Measurements from ENCODE around the gene PIM3.

DNA sequence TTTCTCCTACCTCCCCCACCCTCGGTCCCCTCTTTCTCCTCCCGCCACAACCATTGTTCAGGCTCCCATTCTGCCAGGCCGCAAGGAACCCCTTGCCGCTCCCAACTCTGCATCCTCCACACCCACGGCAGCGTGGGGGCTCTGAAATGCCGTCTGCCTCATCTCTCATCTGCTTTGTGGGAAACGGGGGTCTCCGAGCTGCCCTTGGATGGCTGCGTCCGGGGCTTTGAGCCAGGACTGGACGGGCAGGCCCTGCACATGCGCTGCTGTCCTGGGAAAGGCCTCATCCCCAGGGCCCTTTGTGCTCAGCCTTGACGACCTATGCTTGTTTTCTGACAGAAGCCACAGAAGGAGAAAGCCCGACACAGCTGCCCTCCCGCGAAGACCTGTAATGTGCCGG is 33.7 kb upstream of the PIM3 start:
- TF ChIP-seq, protein P1, sequence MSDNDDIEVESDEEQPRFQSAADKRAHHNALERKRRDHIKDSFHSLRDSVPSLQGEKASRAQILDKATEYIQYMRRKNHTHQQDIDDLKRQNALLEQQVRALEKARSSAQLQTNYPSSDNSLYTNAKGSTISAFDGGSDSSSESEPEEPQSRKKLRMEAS (IDR thresholded peaks at IDR 0.05) = no peak
- TF ChIP-seq, protein P2, sequence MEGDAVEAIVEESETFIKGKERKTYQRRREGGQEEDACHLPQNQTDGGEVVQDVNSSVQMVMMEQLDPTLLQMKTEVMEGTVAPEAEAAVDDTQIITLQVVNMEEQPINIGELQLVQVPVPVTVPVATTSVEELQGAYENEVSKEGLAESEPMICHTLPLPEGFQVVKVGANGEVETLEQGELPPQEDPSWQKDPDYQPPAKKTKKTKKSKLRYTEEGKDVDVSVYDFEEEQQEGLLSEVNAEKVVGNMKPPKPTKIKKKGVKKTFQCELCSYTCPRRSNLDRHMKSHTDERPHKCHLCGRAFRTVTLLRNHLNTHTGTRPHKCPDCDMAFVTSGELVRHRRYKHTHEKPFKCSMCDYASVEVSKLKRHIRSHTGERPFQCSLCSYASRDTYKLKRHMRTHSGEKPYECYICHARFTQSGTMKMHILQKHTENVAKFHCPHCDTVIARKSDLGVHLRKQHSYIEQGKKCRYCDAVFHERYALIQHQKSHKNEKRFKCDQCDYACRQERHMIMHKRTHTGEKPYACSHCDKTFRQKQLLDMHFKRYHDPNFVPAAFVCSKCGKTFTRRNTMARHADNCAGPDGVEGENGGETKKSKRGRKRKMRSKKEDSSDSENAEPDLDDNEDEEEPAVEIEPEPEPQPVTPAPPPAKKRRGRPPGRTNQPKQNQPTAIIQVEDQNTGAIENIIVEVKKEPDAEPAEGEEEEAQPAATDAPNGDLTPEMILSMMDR (IDR thresholded peaks at IDR 0.05; ENCODE audit: low read depth, low read length, missing input control) = no peak
- TF ChIP-seq GABPA (IDR thresholded peaks at IDR 0.05 in 1 of 2, conservative IDR thresholded peaks at IDR 0.05 in 1 of 2) (no peak), TAF1 (conservative IDR thresholded peaks at IDR 0.05) (no peak), RXRA (IDR thresholded peaks at IDR 0.05) (no peak), SP1 (IDR thresholded peaks at IDR 0.05) (no peak), JUND (IDR thresholded peaks at IDR 0.05) (no peak), EGR1 (IDR thresholded peaks at IDR 0.05; ENCODE audit: low read depth in 2 of 2) (no peak), RAD21 (IDR thresholded peaks at IDR 0.05) (no peak), YY1 (IDR thresholded peaks at IDR 0.05) (no peak)
- TF ChIP-seq, protein P3, sequence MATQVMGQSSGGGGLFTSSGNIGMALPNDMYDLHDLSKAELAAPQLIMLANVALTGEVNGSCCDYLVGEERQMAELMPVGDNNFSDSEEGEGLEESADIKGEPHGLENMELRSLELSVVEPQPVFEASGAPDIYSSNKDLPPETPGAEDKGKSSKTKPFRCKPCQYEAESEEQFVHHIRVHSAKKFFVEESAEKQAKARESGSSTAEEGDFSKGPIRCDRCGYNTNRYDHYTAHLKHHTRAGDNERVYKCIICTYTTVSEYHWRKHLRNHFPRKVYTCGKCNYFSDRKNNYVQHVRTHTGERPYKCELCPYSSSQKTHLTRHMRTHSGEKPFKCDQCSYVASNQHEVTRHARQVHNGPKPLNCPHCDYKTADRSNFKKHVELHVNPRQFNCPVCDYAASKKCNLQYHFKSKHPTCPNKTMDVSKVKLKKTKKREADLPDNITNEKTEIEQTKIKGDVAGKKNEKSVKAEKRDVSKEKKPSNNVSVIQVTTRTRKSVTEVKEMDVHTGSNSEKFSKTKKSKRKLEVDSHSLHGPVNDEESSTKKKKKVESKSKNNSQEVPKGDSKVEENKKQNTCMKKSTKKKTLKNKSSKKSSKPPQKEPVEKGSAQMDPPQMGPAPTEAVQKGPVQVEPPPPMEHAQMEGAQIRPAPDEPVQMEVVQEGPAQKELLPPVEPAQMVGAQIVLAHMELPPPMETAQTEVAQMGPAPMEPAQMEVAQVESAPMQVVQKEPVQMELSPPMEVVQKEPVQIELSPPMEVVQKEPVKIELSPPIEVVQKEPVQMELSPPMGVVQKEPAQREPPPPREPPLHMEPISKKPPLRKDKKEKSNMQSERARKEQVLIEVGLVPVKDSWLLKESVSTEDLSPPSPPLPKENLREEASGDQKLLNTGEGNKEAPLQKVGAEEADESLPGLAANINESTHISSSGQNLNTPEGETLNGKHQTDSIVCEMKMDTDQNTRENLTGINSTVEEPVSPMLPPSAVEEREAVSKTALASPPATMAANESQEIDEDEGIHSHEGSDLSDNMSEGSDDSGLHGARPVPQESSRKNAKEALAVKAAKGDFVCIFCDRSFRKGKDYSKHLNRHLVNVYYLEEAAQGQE (IDR thresholded peaks at IDR 0.05) = no peak
- TF ChIP-seq, protein P4, sequence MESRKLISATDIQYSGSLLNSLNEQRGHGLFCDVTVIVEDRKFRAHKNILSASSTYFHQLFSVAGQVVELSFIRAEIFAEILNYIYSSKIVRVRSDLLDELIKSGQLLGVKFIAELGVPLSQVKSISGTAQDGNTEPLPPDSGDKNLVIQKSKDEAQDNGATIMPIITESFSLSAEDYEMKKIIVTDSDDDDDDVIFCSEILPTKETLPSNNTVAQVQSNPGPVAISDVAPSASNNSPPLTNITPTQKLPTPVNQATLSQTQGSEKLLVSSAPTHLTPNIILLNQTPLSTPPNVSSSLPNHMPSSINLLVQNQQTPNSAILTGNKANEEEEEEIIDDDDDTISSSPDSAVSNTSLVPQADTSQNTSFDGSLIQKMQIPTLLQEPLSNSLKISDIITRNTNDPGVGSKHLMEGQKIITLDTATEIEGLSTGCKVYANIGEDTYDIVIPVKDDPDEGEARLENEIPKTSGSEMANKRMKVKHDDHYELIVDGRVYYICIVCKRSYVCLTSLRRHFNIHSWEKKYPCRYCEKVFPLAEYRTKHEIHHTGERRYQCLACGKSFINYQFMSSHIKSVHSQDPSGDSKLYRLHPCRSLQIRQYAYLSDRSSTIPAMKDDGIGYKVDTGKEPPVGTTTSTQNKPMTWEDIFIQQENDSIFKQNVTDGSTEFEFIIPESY (IDR thresholded peaks at IDR 0.05) = no peak
- TF ChIP-seq, protein P5, sequence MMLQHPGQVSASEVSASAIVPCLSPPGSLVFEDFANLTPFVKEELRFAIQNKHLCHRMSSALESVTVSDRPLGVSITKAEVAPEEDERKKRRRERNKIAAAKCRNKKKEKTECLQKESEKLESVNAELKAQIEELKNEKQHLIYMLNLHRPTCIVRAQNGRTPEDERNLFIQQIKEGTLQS (IDR thresholded peaks at IDR 0.05) = no peak
